Activated CD8-positive, alpha-beta memory T cell treated with anti-CD3 and anti-CD28 coated beads, Interleukin-2, amount 50 U/mL, for 1 hour (primary cell): ENCODE measurements around the gene ADAM11.
"Not testable (repeated sequence)": the region's sequence is repeated elsewhere in the genome, so short reads cannot be mapped to it uniquely, and the experiment has no call there.

Experiments used
- DNase-seq: peaks from one replicate; pipeline ENCODE4 v3.0.0-alpha.2; 2020; ENCODE audit errors: extremely low read depth

Gene ADAM11

GRCh38 chr17:44758414-44759085 is at the start of gene ADAM11:
Gene ADAM11, plus strand, starts transcription at chr17:44758988. Its CDS starts 212 bp downstream, at chr17:44759200.
- no peak for DNase-seq

- DNase-seq, result no peak
Measured at GRCh38 chr17:44719444-44719843, 39.3 kb upstream of the ADAM11 start.

GRCh38 chr17:44722254-44722653 is 36.5 kb upstream of the ADAM11 start:
- DNase-seq, result no peak

GRCh38 chr17:44726121-44726520 is 32.7 kb upstream of the ADAM11 start:
- not testable (repeated sequence) for DNase-seq

- no peak for DNase-seq
Measured at GRCh38 chr17:44733753-44734152, 25.0 kb upstream of the ADAM11 start.

GRCh38 chr17:44734272-44734671 is 24.5 kb upstream of the ADAM11 start:
- no peak for DNase-seq

GRCh38 chr17:44736551-44737240 is 22.1 kb upstream of the ADAM11 start:
- DNase-seq, result no peak

GRCh38 chr17:44738214-44738906 is 20.4 kb upstream of the ADAM11 start:
- no peak for DNase-seq

GRCh38 chr17:44741316-44741715 is 17.5 kb upstream of the ADAM11 start:
- no peak for DNase-seq

- DNase-seq, result no peak
Measured at GRCh38 chr17:44745301-44745700, 13.5 kb upstream of the ADAM11 start.

- not testable (repeated sequence) for DNase-seq
Measured at GRCh38 chr17:44745738-44746137, 13.1 kb upstream of the ADAM11 start.

- DNase-seq, result no peak
Measured at GRCh38 chr17:44747566-44747965, 11.2 kb upstream of the ADAM11 start.

- DNase-seq, result no peak
Measured at GRCh38 chr17:44749076-44749979, 9.5 kb upstream of the ADAM11 start.

- no peak for DNase-seq
Measured at GRCh38 chr17:44749980-44750318, 8.8 kb upstream of the ADAM11 start.

- no peak for DNase-seq
Measured at GRCh38 chr17:44751331-44751730, 7.5 kb upstream of the ADAM11 start.

GRCh38 chr17:44751806-44752205 is 7.0 kb upstream of the ADAM11 start:
- no peak for DNase-seq

- DNase-seq, result no peak
Measured at GRCh38 chr17:44752953-44753861, 5.6 kb upstream of the ADAM11 start.

- DNase-seq, result no peak
Measured at GRCh38 chr17:44754276-44754675, 4.5 kb upstream of the ADAM11 start.

- DNase-seq, result not testable (repeated sequence)
Measured at GRCh38 chr17:44755180-44755579, 3.6 kb upstream of the ADAM11 start.

- no peak for DNase-seq
Measured at GRCh38 chr17:44757045-44757917, 1.5 kb upstream of the ADAM11 start.
